Adrenal gland (tissue), 12 donors: ENCODE measurements around the gene KDR. TPM values are rescaled to one million over a fixed set of nuclear protein-coding genes. Genes with fewer than 3 reads are reported as not detected.

Experiments used
- DNase-seq, 7 donors: peaks; one replicate each; pipeline ENCODE4 v3.0.0-alpha.2; 2019 to 2020
- H3K27ac ChIP-seq, 5 donors: fragments of 200-600 bp; sonication (generic) in 4 of 5; 1 replicate in 3 of 5; 2 replicates in 2 of 5; pipeline versions ENCODE4 v1.5.1 to v1.8.0; 2016 to 2020; ENCODE audit warnings: mild to moderate bottlenecking in 1 of 5
- H3K27me3 ChIP-seq: fragments of 200-600 bp; 2 replicates; pipeline ENCODE4 v1.8.0; 2021
- H3K36me3 ChIP-seq, 2 donors: fragments of 200-600 bp; replicated peaks in 1 of 2; 1 replicate in 1 of 2; 2 replicates in 1 of 2; pipeline versions ENCODE4 v1.5.1 to v1.8.0; 2018 to 2022
- H3K4me1 ChIP-seq, 2 donors: fragments of 200-600 bp; replicated peaks in 1 of 2; 1 replicate in 1 of 2; 2 replicates in 1 of 2; pipeline versions ENCODE4 v1.5.1 to v1.8.0; 2018 to 2021
- H3K4me3 ChIP-seq, 4 donors: fragments of 200-600 bp; sonication (generic) in 3 of 4; one replicate each; pipeline ENCODE4 v1.5.1; 2016 to 2018
- H3K9me3 ChIP-seq, 3 donors: fragments of 200-600 bp; sonication (generic) in 1 of 3; replicated peaks in 1 of 3; 1 replicate in 2 of 3; 2 replicates in 1 of 3; pipeline versions ENCODE4 v1.5.1 to v1.8.0; 2016 to 2021
- CTCF ChIP-seq, 6 experiments: fragments of 450-650 bp in 4 of 6; fragments of 200-600 bp in 2 of 6; sonication (generic) in 1 of 6; IDR thresholded peaks; 1 replicate in 5 of 6; 2 replicates in 1 of 6; pipeline versions ENCODE4 v1.5.1 to v1.8.0; 2016 to 2021; ENCODE audit warnings: antibody characterized with exemption in 6 of 6, mild to moderate bottlenecking in 2 of 6, moderate library complexity in 1 of 6
- POLR2A ChIP-seq, 2 donors: fragments of 450-650 bp; IDR thresholded peaks; one replicate each; pipeline ENCODE4 v1.6.1; 2017; ENCODE audit warnings: antibody characterized with exemption in 2 of 2, mild to moderate bottlenecking in 2 of 2, moderate library complexity in 1 of 2
- WGBS, 4 donors: extraction: QIAGEN DNeasy Blood & Tissue Kit in 2 of 4; methylation state at CpG; one replicate each; pipeline versions ENCODE4 v1.1.5 to v1.1.7; 2013 to 2017; 5-methylcytosine and 5-hydroxymethylcytosine counted together
- intact Hi-C, 2 donors: fragments of 100-400 bp; cut with DNase I; formaldehyde crosslinking; loops; one replicate each; pipeline versions ENCODE4 v1.14.1 to v1.15.0; 2022 to 2023
- polyA plus RNA-seq, 3 donors: library from polyadenylated mRNA; stranded (reverse); fragments of 200-250 nt in 2 of 3; fragments of 350-450 nt in 1 of 3; fragmentation: Illumina TruSeq in 1 of 3; extraction: RNeasy Lipid Tissue Mini Kit (QIAGEN cat#74804) in 1 of 3; gene quantifications; one replicate each; pipeline ENCODE4 v1.2.3, GENCODE V29; 2013 to 2014
- total RNA-seq, 9 donors: library from RNA; depleted of rRNA in 4 of 9; stranded (reverse); fragments of >200 nt in 4 of 9; fragments of 120-200 nt in 1 of 9; fragmentation: NEBNext Ultra II Directional in 1 of 9; extraction: Animal tissue kit (Norgen Biotek cat#: 25700) in 1 of 9; gene quantifications; one replicate each; pipeline versions ENCODE4 v1.1.0 to v1.2.4, GENCODE V29; 2013 to 2023
- donor health status: healthy with polysubstance abuse.
- donor health status: Bipolar disorder and iron deficiency.
- donor health status: DM: yes; HTN: yes; CAD: no.
- donor health status: DM: no; HTN: no; CAD: no.
- donor health status: DM: no; HTN: no; CAD: no.
- donor health status: DM: yes; HTN: yes; CAD: no.

KDR gene
- total and polyA plus RNA-seq, 12 donors = 5.1 to 69.0 (median 37.7) TPM

GRCh38 chr4:55075376-55075775 is 50.0 kb downstream of the KDR start:
- Histone ChIP-seq H3K36me3 (no peaks in the 10 kb centered on the region), H3K9me3 (no peaks in the 10 kb centered on the region), H3K27ac (no peak overlapping the region), H3K4me1 (no peaks in the 10 kb centered on the region), H3K27me3 (no peaks in the 10 kb centered on the region), H3K4me3 (no peak overlapping the region)
- 58 to 64% (median 60%) methylated on average over 3 of the region's 3 CpGs for WGBS, 4 donors
- intact Hi-C loops = no loop called here
- DNase-seq = no peak
- TF ChIP-seq CTCF (IDR thresholded peaks at IDR 0.05) (no peak), POLR2A (IDR thresholded peaks at IDR 0.05) (no peak)

- intact Hi-C loops = no loop called here
- no peak for TF ChIP-seq POLR2A (IDR thresholded peaks at IDR 0.05)
- TF ChIP-seq CTCF (IDR thresholded peaks at IDR 0.05) = no peak
- H3K4me3 ChIP-seq = no peak overlapping the region
- no peaks in the 10 kb centered on the region for H3K36me3 ChIP-seq
- 50 to 61% (median 56%) methylated on average over 5 of the region's 5 CpGs for WGBS, 4 donors
- no peak overlapping the region for H3K27ac ChIP-seq
- H3K27me3 ChIP-seq = no peaks in the 10 kb centered on the region
- H3K9me3 ChIP-seq = no peaks in the 10 kb centered on the region
- H3K4me1 ChIP-seq = no peaks in the 10 kb centered on the region
- DNase-seq = no peak
These were observed 51.0 kb downstream of the KDR start for GRCh38 chr4:55074386-55074785.

GRCh38 chr4:55071951-55072350 is 53.4 kb downstream of the KDR start:
- Histone ChIP-seq H3K4me1 (no peaks in the 10 kb centered on the region), H3K9me3 (no peaks in the 10 kb centered on the region), H3K4me3 (no peak overlapping the region), H3K27ac (no peak overlapping the region), H3K36me3 (no peaks in the 10 kb centered on the region), H3K27me3 (no peaks in the 10 kb centered on the region)
- no peak for DNase-seq
- 62 to 100% (median 90%) methylated on average over 1 of the region's 1 CpG for WGBS, 4 donors
- intact Hi-C loops = no loop called here
- TF ChIP-seq CTCF (IDR thresholded peaks at IDR 0.05) (no peak), POLR2A (IDR thresholded peaks at IDR 0.05) (no peak)

GRCh38 chr4:55069248-55069647 is 56.1 kb downstream of the KDR start:
- WGBS, 4 donors = 56 to 67% (median 65%) methylated on average over 5 of the region's 5 CpGs
- DNase-seq = peak in 6 of 7 donors; percentile 19 to 66 (median 29)
- H3K9me3 ChIP-seq = no peaks in the 10 kb centered on the region
- TF ChIP-seq CTCF (IDR thresholded peaks at IDR 0.05) (no peak), POLR2A (IDR thresholded peaks at IDR 0.05) (no peak)
- H3K27me3 ChIP-seq = no peaks in the 10 kb centered on the region
- intact Hi-C loops = no loop called here
- H3K4me1 ChIP-seq = no peaks in the 10 kb centered on the region
- H3K27ac ChIP-seq = peak overlapping the region in 1 of 5 donors; percentile 51
- H3K4me3 ChIP-seq = no peak overlapping the region
- no peaks in the 10 kb centered on the region for H3K36me3 ChIP-seq
